HepG2 (cell line): ENCODE data around the gene SCYGR4.

Experiments used
- ZNF678 ChIP-seq: sonication (generic); formaldehyde crosslinking; IDR thresholded peaks from 2 replicates; pipeline ENCODE4 v1.4.0; 2020; ENCODE audit warnings: mild to moderate bottlenecking, missing genetic modification reagents
- ZNF747 ChIP-seq: sonication (generic); formaldehyde crosslinking; IDR thresholded peaks from 2 replicates; pipeline ENCODE4 v1.8.1; 2023; ENCODE audit warnings: missing genetic modification reagents, mild to moderate bottlenecking, borderline replicate concordance

- no peak for TF ChIP-seq ZNF747 (CRISPR knock-in tag)
- no peak for TF ChIP-seq ZNF678 (CRISPR knock-in tag)
Measured at GRCh38 chr2:227616631-227617030, 667 bp upstream of the SCYGR4 start.
